Karpas-422 (cell line): ENCODE results near the gene ARMC2. TPM values are rescaled to one million over a fixed set of nuclear protein-coding genes. Genes with fewer than 3 reads are reported as not detected.

ENCODE experiments used
- DNase-seq: peaks from one replicate; pipeline ENCODE4 v3.0.0-alpha.2; 2015
- H2AFZ ChIP-seq: fragments of 200-600 bp; sonication (generic); 2 replicates; pipeline ENCODE4 v1.6.1; 2014; ENCODE audit warnings: antibody characterized with exemption, low read length, mixed read lengths
- H3K27ac ChIP-seq: fragments of 200-600 bp; sonication (generic); 2 replicates; pipeline ENCODE4 v1.5.1; 2014; ENCODE audit warnings: mild to moderate bottlenecking, low read length, moderate library complexity
- H3K27me3 ChIP-seq: fragments of 200-600 bp; sonication (generic); 2 replicates; pipeline ENCODE4 v1.6.1; 2014; ENCODE audit warnings: low read length, mixed read lengths
- H3K36me3 ChIP-seq: fragments of 200-600 bp; sonication (generic); 2 replicates; pipeline ENCODE4 v1.6.1; 2014; ENCODE audit warnings: low read length, mixed read lengths; ENCODE audit not compliant: insufficient read depth
- H3K4me1 ChIP-seq: fragments of 200-600 bp; sonication (generic); 2 replicates; pipeline ENCODE4 v1.6.1; 2014; ENCODE audit warnings: mild to moderate bottlenecking, low read length, mixed read lengths
- H3K4me2 ChIP-seq: fragments of 200-600 bp; sonication (generic); 2 replicates; pipeline ENCODE4 v1.6.1; 2014; ENCODE audit warnings: low read length, low read depth, mild to moderate bottlenecking; ENCODE audit not compliant: poor library complexity, severe bottlenecking
- H3K4me3 ChIP-seq: fragments of 200-600 bp; sonication (generic); 2 replicates; pipeline ENCODE4 v1.5.1; 2014; ENCODE audit warnings: mild to moderate bottlenecking, antibody characterized with exemption, low read length, mixed read lengths
- H3K79me2 ChIP-seq: fragments of 200-600 bp; sonication (generic); 2 replicates; pipeline ENCODE4 v1.6.1; 2014; ENCODE audit warnings: mild to moderate bottlenecking, low read length, mixed read lengths
- H3K9ac ChIP-seq: fragments of 200-600 bp; sonication (generic); 2 replicates; pipeline ENCODE4 v1.6.0; 2014; ENCODE audit warnings: low read length
- H3K9me2 ChIP-seq: fragments of 200-600 bp; sonication (generic), shearing (Covaris generic); replicated peaks from 2 replicates; pipeline ENCODE4 v1.6.0; 2014; ENCODE audit warnings: mild to moderate bottlenecking, low read length, moderate library complexity; ENCODE audit not compliant: insufficient read depth
- H3K9me3 ChIP-seq: fragments of 300-700, 200-600 bp; sonication (generic); 2 replicates; pipeline ENCODE4 v1.6.1; 2014; ENCODE audit warnings: low read length, mixed read lengths
- H4K20me1 ChIP-seq: fragments of 200-600 bp; sonication (generic); 2 replicates; pipeline ENCODE4 v1.6.1; 2014; ENCODE audit warnings: mild to moderate bottlenecking, antibody characterized with exemption, low read length, low read depth; ENCODE audit not compliant: insufficient read depth
- total RNA-seq: library from RNA; depleted of rRNA; stranded (reverse); fragments of >200 nt; shearing (Covaris generic); gene quantifications from 2 replicates; pipeline ENCODE4 v1.2.3, GENCODE V29; 2014; ENCODE audit warnings: low replicate concordance

ARMC2 gene
- total RNA-seq, 1 experiment from 2014 or later: 1.0 TPM

DNA sequence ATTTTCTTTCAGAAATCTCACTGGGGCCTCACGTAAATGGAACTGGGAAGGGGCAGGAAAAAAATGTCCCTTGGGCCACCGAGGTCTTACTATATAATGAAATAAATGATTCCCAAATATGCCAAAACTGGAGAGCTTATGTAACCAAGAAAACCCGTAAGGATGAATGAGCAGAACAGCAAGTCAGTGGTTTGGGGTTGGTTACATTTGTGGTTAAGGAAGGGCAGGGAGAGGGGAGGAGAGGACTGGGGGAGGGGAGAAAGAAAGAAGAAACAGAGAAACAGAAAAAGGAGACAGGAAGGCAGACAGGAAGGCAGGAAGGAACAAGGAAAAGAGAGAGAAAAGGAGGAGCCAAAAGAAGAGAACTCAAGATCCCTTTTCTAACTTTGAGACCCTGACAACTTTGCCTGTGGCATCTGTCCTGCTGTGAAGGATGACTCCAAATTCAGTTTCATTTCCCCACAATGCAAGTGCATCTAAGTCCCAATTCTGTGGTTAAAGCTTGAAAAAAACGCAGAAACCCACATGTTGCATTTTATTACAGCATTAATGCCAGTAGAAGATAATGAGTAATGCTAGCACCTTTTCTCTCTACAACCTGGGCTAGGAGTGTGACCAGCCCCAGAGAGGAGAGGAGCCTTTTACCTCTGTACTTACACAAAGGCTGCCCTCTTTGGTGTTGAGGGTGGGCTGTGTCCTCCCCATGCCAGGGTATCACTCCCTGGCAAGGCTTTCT is 10.8 kb upstream of the ARMC2 start:
- H3K9ac ChIP-seq: peak overlapping the region; percentile 12; the same call in 1 of the 2 replicates
- no peak overlapping the region for H2AFZ ChIP-seq
- H3K4me2 ChIP-seq: peak overlapping the region; percentile 34
- H3K4me3 ChIP-seq: no peak overlapping the region; the same call in 1 of the 2 replicates
- no peaks in the 10 kb centered on the region for H3K9me3 ChIP-seq
- no peaks in the 10 kb centered on the region for H4K20me1 ChIP-seq
- H3K36me3 ChIP-seq: no peaks in the 10 kb centered on the region
- no peaks in the 10 kb centered on the region for H3K9me2 ChIP-seq
- H3K79me2 ChIP-seq: no peaks in the 10 kb centered on the region
- no peak overlapping the region for H3K27ac ChIP-seq
- H3K27me3 ChIP-seq: no peaks in the 10 kb centered on the region
- peaks cover 35% of the 10 kb centered on the region for H3K4me1 ChIP-seq
- DNase-seq: peak; percentile 65

DNA sequence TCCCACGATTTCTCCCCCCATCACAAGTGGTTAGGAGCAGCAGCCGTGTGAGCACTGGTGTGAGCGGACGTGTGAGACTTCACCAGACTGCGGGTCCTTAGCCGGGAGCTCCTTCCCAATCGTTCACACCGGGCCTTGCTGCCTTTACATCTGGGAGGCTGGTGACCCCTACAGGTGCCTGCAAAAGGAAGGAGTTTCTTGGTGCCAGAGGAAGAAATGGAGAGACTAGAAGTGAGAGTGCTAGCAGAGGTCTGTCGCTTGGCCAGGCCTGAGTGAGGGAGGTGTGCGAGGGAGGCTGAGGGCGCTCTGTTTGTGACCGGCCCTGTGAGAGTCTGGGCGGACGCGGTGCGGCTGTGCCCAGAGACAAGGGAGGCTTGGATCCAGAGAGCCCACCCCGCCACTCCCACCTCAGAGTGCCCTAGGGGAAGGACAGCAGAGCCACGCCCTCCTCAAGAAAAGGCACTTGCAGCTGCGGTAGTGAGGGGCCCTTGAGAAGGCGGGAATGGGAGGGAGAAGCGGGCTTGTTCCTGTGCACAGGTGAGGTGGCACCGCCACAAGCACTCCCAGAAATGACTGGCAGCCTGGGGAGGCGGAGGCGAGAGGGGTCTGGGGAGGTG is 10.0 kb upstream of the ARMC2 start:
- no peak overlapping the region for H3K9ac ChIP-seq
- no peak for DNase-seq
- H3K4me3 ChIP-seq: no peak overlapping the region
- H3K9me2 ChIP-seq: no peaks in the 10 kb centered on the region
- no peaks in the 10 kb centered on the region for H3K27me3 ChIP-seq
- no peaks in the 10 kb centered on the region for H3K9me3 ChIP-seq
- H3K4me2 ChIP-seq: no peak overlapping the region
- no peak overlapping the region for H3K27ac ChIP-seq
- H3K4me1 ChIP-seq: peaks cover 35% of the 10 kb centered on the region
- no peaks in the 10 kb centered on the region for H3K79me2 ChIP-seq
- no peaks in the 10 kb centered on the region for H3K36me3 ChIP-seq
- H2AFZ ChIP-seq: no peak overlapping the region
- no peaks in the 10 kb centered on the region for H4K20me1 ChIP-seq

DNA sequence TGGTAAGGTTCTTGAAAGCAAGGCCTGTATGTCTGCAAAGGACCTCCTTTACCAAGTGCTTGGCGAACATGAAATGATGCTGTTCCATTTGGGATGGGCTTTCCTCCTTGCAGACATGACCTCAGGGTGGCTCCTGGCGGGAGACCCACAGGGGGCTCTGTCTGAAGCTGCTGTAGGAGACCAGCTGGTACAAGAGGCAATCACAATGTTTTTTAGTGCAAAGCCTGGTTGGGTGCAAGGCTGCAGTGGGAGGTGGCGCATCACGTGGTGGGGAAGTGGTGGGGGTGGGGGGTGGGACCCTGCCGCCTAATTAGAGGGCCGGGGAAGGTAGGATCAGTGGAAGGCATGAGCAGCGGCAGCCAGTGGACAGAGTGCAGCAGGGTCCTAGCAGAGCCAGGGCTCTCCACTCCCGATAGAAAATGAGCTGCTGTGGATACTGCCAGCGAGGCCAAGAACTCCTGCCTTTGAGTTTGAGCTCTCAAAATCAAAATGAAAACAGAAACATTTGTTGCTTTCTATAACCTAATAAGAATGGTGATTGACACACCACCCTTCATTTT is 9.1 kb upstream of the ARMC2 start:
- H3K27me3 ChIP-seq: no peaks in the 10 kb centered on the region
- no peaks in the 10 kb centered on the region for H3K79me2 ChIP-seq
- no peaks in the 10 kb centered on the region for H3K9me2 ChIP-seq
- H3K4me2 ChIP-seq: no peak overlapping the region
- peaks cover 31% of the 10 kb centered on the region for H3K4me1 ChIP-seq
- no peak overlapping the region for H2AFZ ChIP-seq
- H4K20me1 ChIP-seq: no peaks in the 10 kb centered on the region
- H3K4me3 ChIP-seq: no peak overlapping the region
- no peak for DNase-seq
- no peak overlapping the region for H3K27ac ChIP-seq
- H3K36me3 ChIP-seq: no peaks in the 10 kb centered on the region
- H3K9ac ChIP-seq: no peak overlapping the region
- H3K9me3 ChIP-seq: no peaks in the 10 kb centered on the region

DNA sequence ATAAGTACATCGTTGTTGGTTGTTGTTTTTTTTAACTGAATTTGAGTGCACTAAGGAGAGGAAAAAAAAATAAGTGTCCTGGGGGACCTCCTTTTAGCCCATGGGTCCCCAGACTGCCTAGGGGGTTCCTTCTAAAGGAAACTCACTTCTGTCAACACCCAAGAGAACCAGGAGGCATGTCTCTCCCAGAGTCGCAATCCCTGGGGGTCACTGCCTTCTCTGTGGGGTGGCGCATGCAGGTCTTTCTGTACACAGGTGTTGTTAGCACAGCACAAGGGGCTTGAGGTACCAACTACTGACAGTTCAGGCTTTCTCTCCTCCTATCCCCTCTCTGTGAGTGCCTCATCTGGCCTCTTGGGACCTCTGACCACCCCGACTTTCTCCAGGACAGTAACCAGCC is 7.3 kb upstream of the ARMC2 start:
- no peaks in the 10 kb centered on the region for H3K79me2 ChIP-seq
- no peaks in the 10 kb centered on the region for H3K36me3 ChIP-seq
- H2AFZ ChIP-seq: no peak overlapping the region
- peaks cover 18% of the 10 kb centered on the region for H3K4me1 ChIP-seq
- no peak overlapping the region for H3K4me2 ChIP-seq
- no peaks in the 10 kb centered on the region for H4K20me1 ChIP-seq
- H3K27ac ChIP-seq: no peak overlapping the region
- H3K27me3 ChIP-seq: no peaks in the 10 kb centered on the region
- no peak overlapping the region for H3K9ac ChIP-seq
- no peaks in the 10 kb centered on the region for H3K9me3 ChIP-seq
- DNase-seq: no peak
- H3K4me3 ChIP-seq: no peak overlapping the region
- no peaks in the 10 kb centered on the region for H3K9me2 ChIP-seq

DNA sequence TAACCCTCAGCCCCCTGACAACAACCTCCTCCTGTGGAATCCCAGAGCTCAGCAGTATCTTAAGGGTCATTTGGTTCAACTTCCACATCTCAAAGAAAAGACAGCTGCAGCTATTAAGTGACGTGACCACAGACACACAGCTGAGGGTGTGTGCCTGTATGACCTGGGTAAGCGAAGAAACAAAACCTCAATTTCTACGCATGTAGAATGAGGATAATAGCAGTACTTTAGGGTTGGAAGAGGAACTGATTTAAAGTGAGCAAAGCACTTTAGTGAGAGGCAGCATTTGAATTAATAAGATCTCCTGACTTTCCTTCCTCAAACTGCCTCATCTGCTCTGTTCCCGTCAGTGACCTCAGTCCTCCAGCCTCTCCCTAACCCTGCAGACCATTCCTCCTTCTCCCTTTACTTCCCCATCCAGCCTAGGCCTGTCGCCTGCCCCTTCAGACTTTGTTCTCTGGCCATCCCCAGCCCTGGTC is 6.8 kb upstream of the ARMC2 start:
- H3K27me3 ChIP-seq: no peaks in the 10 kb centered on the region
- no peaks in the 10 kb centered on the region for H3K9me3 ChIP-seq
- H3K4me1 ChIP-seq: peaks cover 21% of the 10 kb centered on the region
- no peak overlapping the region for H3K4me3 ChIP-seq
- H3K4me2 ChIP-seq: no peak overlapping the region
- H3K27ac ChIP-seq: no peak overlapping the region
- no peaks in the 10 kb centered on the region for H3K36me3 ChIP-seq
- no peaks in the 10 kb centered on the region for H3K9me2 ChIP-seq
- no peak for DNase-seq
- no peaks in the 10 kb centered on the region for H3K79me2 ChIP-seq
- H3K9ac ChIP-seq: no peak overlapping the region
- H4K20me1 ChIP-seq: no peaks in the 10 kb centered on the region
- H2AFZ ChIP-seq: no peak overlapping the region

DNA sequence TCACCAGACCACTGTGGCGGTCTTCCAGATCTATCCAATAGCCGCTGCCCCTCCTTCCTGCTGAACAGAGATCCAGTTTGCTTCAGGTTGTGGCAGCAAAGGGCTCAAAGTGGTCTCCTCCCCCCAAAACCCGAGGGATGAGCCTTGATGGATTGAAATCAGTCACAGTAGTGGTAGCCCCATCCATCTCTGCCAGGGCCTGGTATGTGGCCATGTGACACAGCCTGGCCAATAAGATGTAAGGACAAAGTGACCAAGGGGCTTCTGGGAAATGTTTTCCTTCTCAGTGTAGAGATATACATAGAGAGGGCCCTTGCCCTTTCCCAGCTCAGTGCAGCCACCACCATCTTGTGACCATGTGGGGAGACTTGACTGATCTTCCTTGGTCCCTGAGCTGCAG is 4.1 kb upstream of the ARMC2 start:
- Histone ChIP-seq H3K4me2 (no peak overlapping the region), H3K9me3 (no peaks in the 10 kb centered on the region), H3K9me2 (no peaks in the 10 kb centered on the region), H3K27ac (no peak overlapping the region), H3K9ac (no peak overlapping the region), H3K4me3 (no peak overlapping the region), H3K27me3 (no peaks in the 10 kb centered on the region), H3K79me2 (no peaks in the 10 kb centered on the region), H2AFZ (no peak overlapping the region), H4K20me1 (no peaks in the 10 kb centered on the region), H3K36me3 (no peaks in the 10 kb centered on the region), H3K4me1 (peaks cover 26% of the 10 kb centered on the region)
- DNase-seq: no peak

DNA sequence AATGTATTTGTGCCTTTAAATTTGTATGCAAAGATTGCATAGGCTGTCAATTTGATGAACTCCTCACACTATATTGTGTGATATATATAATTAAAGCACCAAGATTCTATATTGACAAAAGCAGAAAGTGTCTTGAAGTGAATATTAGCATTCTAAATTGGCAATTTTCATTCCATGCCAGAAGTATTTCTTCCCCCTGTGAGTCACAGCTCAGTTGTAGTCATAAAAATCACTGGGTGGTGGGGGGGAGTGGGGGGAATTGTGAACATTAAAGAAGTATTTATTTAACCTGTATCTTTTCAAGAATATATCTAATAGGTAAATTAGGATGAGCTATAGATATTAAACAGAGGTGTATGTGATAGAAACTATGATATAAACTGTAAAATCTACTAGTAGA is 3.1 kb upstream of the ARMC2 start:
- no peak overlapping the region for H3K4me3 ChIP-seq
- no peaks in the 10 kb centered on the region for H3K9me3 ChIP-seq
- no peaks in the 10 kb centered on the region for H3K27me3 ChIP-seq
- no peak for DNase-seq
- H3K36me3 ChIP-seq: no peaks in the 10 kb centered on the region
- no peak overlapping the region for H3K4me2 ChIP-seq
- no peak overlapping the region for H2AFZ ChIP-seq
- no peaks in the 10 kb centered on the region for H3K79me2 ChIP-seq
- H3K4me1 ChIP-seq: peaks cover 27% of the 10 kb centered on the region
- no peak overlapping the region for H3K27ac ChIP-seq
- H3K9me2 ChIP-seq: no peaks in the 10 kb centered on the region
- no peak overlapping the region for H3K9ac ChIP-seq
- no peaks in the 10 kb centered on the region for H4K20me1 ChIP-seq

DNA sequence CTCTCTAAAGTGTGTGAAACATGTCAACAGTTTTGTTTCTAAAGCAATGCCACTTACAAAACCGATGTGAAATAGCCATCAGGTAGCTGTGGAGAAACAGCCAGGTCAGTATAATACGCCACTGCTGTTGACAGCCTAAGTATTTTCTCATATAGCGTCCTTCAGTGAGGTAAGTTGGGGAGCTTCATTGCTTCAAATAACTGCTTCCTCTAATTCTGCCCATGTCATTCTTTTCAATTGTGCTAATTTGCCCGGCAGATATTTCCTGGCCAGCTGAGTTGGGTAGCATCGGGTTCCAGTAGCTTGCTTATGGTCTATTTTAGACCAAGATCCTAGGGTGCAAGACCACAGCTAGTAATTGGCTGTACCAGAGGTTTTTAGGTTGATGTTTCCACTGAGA is 2.1 kb upstream of the ARMC2 start:
- no peak overlapping the region for H3K4me2 ChIP-seq
- H3K4me1 ChIP-seq: peaks cover 27% of the 10 kb centered on the region
- H3K9ac ChIP-seq: no peak overlapping the region
- H2AFZ ChIP-seq: peak overlapping the region; percentile 8; the same call in 1 of the 2 replicates
- H3K9me2 ChIP-seq: no peaks in the 10 kb centered on the region
- DNase-seq: no peak
- no peak overlapping the region for H3K27ac ChIP-seq
- no peak overlapping the region for H3K4me3 ChIP-seq
- no peaks in the 10 kb centered on the region for H4K20me1 ChIP-seq
- no peaks in the 10 kb centered on the region for H3K27me3 ChIP-seq
- no peaks in the 10 kb centered on the region for H3K36me3 ChIP-seq
- no peaks in the 10 kb centered on the region for H3K79me2 ChIP-seq
- no peaks in the 10 kb centered on the region for H3K9me3 ChIP-seq
